K562 (cell line): Measurements from ENCODE around the gene SLC22A7. TPM values are rescaled to one million over a fixed set of nuclear protein-coding genes. Genes with fewer than 3 reads are reported as not detected.
A peak's percentile ranks its signal among the peaks of the same experiment; 100 is the strongest.

Experiments used
- ATAC-seq: fragments of 200-7000 bp; cut with Tn5 transposase; 3 replicates; pipeline ENCODE4 v1.9.1; 2020; ENCODE audit warnings: moderate library complexity
- BruUV-seq: library from RNA; stranded (reverse); fragments of 400-500 nt; replicated peaks from 2 replicates; lab custom pipeline; 2021; lab: Mats Ljungman, UMichigan
- CTCF ChIA-PET: fragments of 300-600 bp; formaldehyde crosslinking; extraction: SDS; loops from one replicate; lab custom pipeline; 2021; ENCODE audit warnings: low intra/inter-chr PET ratio; lab: Yijun Ruan, JAX
- POLR2A ChIA-PET: fragments of 300-600, 350-650 bp; sonication (Branson Sonifier 250); formaldehyde crosslinking; extraction: SDS; loops from one replicate; lab custom pipeline; 2021; ENCODE audit warnings: antibody characterized with exemption, inconsistent platforms; lab: Yijun Ruan, JAX
- DNase-seq, 4 experiments: peaks; one replicate each; pipeline versions ENCODE4 v3.0.0 to v3.0.0-alpha.2; 2011 to 2018; ENCODE audit warnings: low spot score in 3 of 4, mixed read lengths in 3 of 4; ENCODE audit errors: extremely low read depth in 1 of 4
- FAIRE-seq: peaks from 2 replicates; lab custom pipeline; 2011; peaks lifted over from hg19 to GRCh38; lab: Jason Lieb, UNC
- H2AFZ ChIP-seq: 2 replicates; pipeline ENCODE4 v1.6.0; 2011; ENCODE audit warnings: low read depth, low read length, control low read depth, inconsistent platforms
- H3K27ac ChIP-seq: fragments of 200-600 bp; 3 replicates; pipeline ENCODE4 v1.8.0; 2011; ENCODE audit warnings: low read depth, mild to moderate bottlenecking, control low read depth, inconsistent platforms, low read length, moderate library complexity, mixed read lengths; ENCODE audit errors: extremely low read depth
- H3K27me3 ChIP-seq, 2 experiments: fragments of 300-600 bp in 1 of 2; 2 replicates in 1 of 2; 3 replicates in 1 of 2; pipeline versions ENCODE4 v1.6.0 to v1.8.0; 2011; ENCODE audit warnings: inconsistent platforms in 2 of 2, low read length in 2 of 2, mild to moderate bottlenecking in 1 of 2, mixed read lengths in 1 of 2, moderate library complexity in 1 of 2; ENCODE audit not compliant: control insufficient read depth in 2 of 2, insufficient read depth in 2 of 2
- H3K36me3 ChIP-seq: fragments of 300-600 bp; 3 replicates; pipeline ENCODE4 v1.8.0; 2011; ENCODE audit warnings: mild to moderate bottlenecking, low read length, inconsistent platforms; ENCODE audit not compliant: control insufficient read depth, insufficient read depth
- H3K4me1 ChIP-seq, 2 experiments: fragments of 200-600 bp in 1 of 2; replicated peaks in 1 of 2; 2 replicates in 1 of 2; 3 replicates in 1 of 2; pipeline versions ENCODE4 v1.5.1 to v1.8.0; 2011; ENCODE audit warnings: inconsistent platforms in 2 of 2, low read length in 2 of 2, mild to moderate bottlenecking in 1 of 2, mixed read lengths in 1 of 2, moderate library complexity in 1 of 2; ENCODE audit not compliant: control insufficient read depth in 2 of 2, insufficient read depth in 2 of 2
- H3K4me2 ChIP-seq: 2 replicates; pipeline ENCODE4 v1.6.1; 2011; ENCODE audit warnings: low read length, control low read depth, inconsistent platforms, mixed read lengths; ENCODE audit not compliant: insufficient read depth
- H3K4me3 ChIP-seq: fragments of 200-600 bp; sonication (generic), shearing (Covaris generic); 2 replicates; pipeline ENCODE4 v1.5.1; 2016; ENCODE audit warnings: control low read depth, inconsistent platforms
- H3K79me2 ChIP-seq: fragments of 200-600 bp; 3 replicates; pipeline ENCODE4 v1.8.0; 2011; ENCODE audit warnings: low read length, inconsistent platforms; ENCODE audit not compliant: control insufficient read depth, insufficient read depth
- H3K9ac ChIP-seq, 2 experiments: 2 replicates each; pipeline versions ENCODE4 v1.6.0 to v1.6.1; 2011; ENCODE audit warnings: low read depth in 2 of 2, low read length in 2 of 2, control low read depth in 1 of 2, inconsistent platforms in 1 of 2, mild to moderate bottlenecking in 1 of 2, mixed read lengths in 1 of 2; ENCODE audit not compliant: insufficient read depth in 1 of 2
- H3K9me1 ChIP-seq: one replicate; pipeline ENCODE4 v1.6.0; 2011; ENCODE audit warnings: inconsistent platforms, mild to moderate bottlenecking, low read length, moderate library complexity; ENCODE audit not compliant: control insufficient read depth, insufficient read depth
- H3K9me3 ChIP-seq: replicated peaks from 2 replicates; pipeline ENCODE4 v1.5.1; 2011; ENCODE audit warnings: low read depth, low read length, inconsistent platforms; ENCODE audit not compliant: control insufficient read depth, insufficient read depth
- H4K20me1 ChIP-seq: replicated peaks from 2 replicates; pipeline ENCODE4 v1.6.1; 2011; ENCODE audit warnings: low read length, inconsistent platforms, mixed read lengths; ENCODE audit not compliant: control insufficient read depth, insufficient read depth
- ATF1 ChIP-seq, 2 experiments: fragments of 450-650 bp in 1 of 2; IDR thresholded peaks; 2 replicates each; pipeline ENCODE4 v1.6.1; 2016; ENCODE audit warnings: missing compliant biosample characterization in 1 of 2, missing genetic modification characterization in 1 of 2
- BCL6 ChIP-seq: fragments of 250-450 bp; sonication (Bioruptor Pico); IDR thresholded peaks from 2 replicates; pipeline ENCODE4 v1.4.0; 2020
- FOSL1 ChIP-seq: fragments of 200-800 bp; sonication (Bioruptor generic); conservative IDR thresholded peaks from 2 replicates; pipeline ENCODE4 v1.6.1; 2016; ENCODE audit warnings: missing genetic modification characterization, missing compliant biosample characterization
- MAFK ChIP-seq: IDR thresholded peaks from 2 replicates; pipeline ENCODE4 v1.6.1; 2011; ENCODE audit warnings: low read length, improper control_type of control experiment
- MCM3 ChIP-seq: fragments of 450-650 bp; IDR thresholded peaks from 2 replicates; pipeline ENCODE4 v1.6.1; 2016
- MECOM ChIP-seq: fragments of 250-450 bp; sonication (Bioruptor Pico); IDR thresholded peaks from 2 replicates; pipeline ENCODE4 v1.8.0; 2022; ENCODE audit warnings: inconsistent platforms
- NR2C1 ChIP-seq, 2 experiments: fragments of 450-650 bp; IDR thresholded peaks; 2 replicates each; pipeline ENCODE4 v1.6.1; 2017; ENCODE audit warnings: mild to moderate bottlenecking in 2 of 2, antibody characterized with exemption in 1 of 2, inconsistent platforms in 1 of 2, missing compliant biosample characterization in 1 of 2, missing genetic modification characterization in 1 of 2
- PCBP2 ChIP-seq: fragments of 200-400 bp; formaldehyde crosslinking; IDR thresholded peaks from 2 replicates; pipeline ENCODE4 v1.6.1; 2018; ENCODE audit warnings: low read length, low read depth, mild to moderate bottlenecking, moderate library complexity; ENCODE audit not compliant: poor library complexity, severe bottlenecking
- RBM22 ChIP-seq: fragments of 200-400 bp; formaldehyde crosslinking; IDR thresholded peaks from 2 replicates; pipeline ENCODE4 v1.6.1; 2018; ENCODE audit warnings: low read length, low read depth; ENCODE audit not compliant: poor library complexity, severe bottlenecking
- TAF9B ChIP-seq: fragments of 450-650 bp; IDR thresholded peaks from 2 replicates; pipeline ENCODE4 v1.6.1; 2018; ENCODE audit warnings: mild to moderate bottlenecking; ENCODE audit not compliant: partially characterized antibody
- TCF7 ChIP-seq: sonication (generic); IDR thresholded peaks from 2 replicates; pipeline ENCODE4 v1.6.1; 2016; ENCODE audit warnings: antibody characterized with exemption, borderline replicate concordance
- ZC3H11A ChIP-seq: IDR thresholded peaks from 2 replicates; pipeline ENCODE4 v1.6.1; 2012; ENCODE audit warnings: low read depth, low read length, improper control_type of control experiment
- ZHX1 ChIP-seq: fragments of 150-350 bp; conservative IDR thresholded peaks from 2 replicates; pipeline ENCODE4 v1.6.1; 2014; ENCODE audit warnings: low read length
- ZNF282 ChIP-seq: sonication (generic); formaldehyde crosslinking; IDR thresholded peaks from 2 replicates; pipeline ENCODE4 v1.8.1; 2023; ENCODE audit warnings: missing genetic modification reagents
- WGBS: fragments of 100-300 bp; shearing (Covaris generic); methylation state at CpG from one replicate; pipeline ENCODE4 v1.1.6; 2016; ENCODE audit warnings: low coverage, mixed read lengths; ENCODE audit not compliant: insufficient coverage; ENCODE audit errors: missing lambda C conversion rate; 5-methylcytosine and 5-hydroxymethylcytosine counted together
- in situ Hi-C: fragments of 300-500 bp; cut with MboI; formaldehyde crosslinking; loops from 4 replicates; pipeline ENCODE4 v1.15.0; 2018; ENCODE audit warnings: inconsistent platforms, mixed read lengths
- intact Hi-C: fragments of 100-400 bp; cut with micrococcal nuclease; formaldehyde crosslinking; loops from 2 replicates; pipeline ENCODE4 v1.14.2; 2022
- polyA plus RNA-seq, 8 experiments: library from polyadenylated mRNA; depleted of rRNA in 4 of 8; stranded (reverse) in 5 of 8; unstranded in 3 of 8; fragments of >200 nt; fragmentation: Nextera tagmentation in 2 of 8; fragmentation: Illumina TruSeq in 1 of 8; extraction: Ambion mirVana in 2 of 8; extraction: Trizol in 1 of 8; gene quantifications; 2 replicates each; pipeline versions ENCODE4 v1.2.1 to v1.2.3, GENCODE V29; 2011 to 2014; ENCODE audit warnings: inconsistent platforms in 1 of 8, missing spikeins in 1 of 8
- total RNA-seq, 7 experiments: library from RNA; depleted of rRNA in 6 of 7; stranded (reverse); fragments of >200 nt in 6 of 7; fragmentation: Illumina TruSeq in 2 of 7; extraction: Trizol in 2 of 7; gene quantifications; 2 replicates each; pipeline versions ENCODE4 v1.2.1 to v1.2.3, GENCODE V29; 2011 to 2021; ENCODE audit warnings: low replicate concordance in 1 of 7
- TF ChIP-seq, protein P1 (sequence below): IDR thresholded peaks from 2 replicates; pipeline ENCODE4 v1.6.1; 2011; ENCODE audit warnings: borderline replicate concordance, low read depth, mild to moderate bottlenecking, moderate library complexity, low read length; ENCODE audit not compliant: insufficient read depth, poor library complexity, severe bottlenecking

SLC22A7 gene
- total and polyA plus RNA-seq, 9 of the 15 experiments (the other 6 are each of a cell fraction or from before 2014, with no cell fraction given), result not detected

DNA sequence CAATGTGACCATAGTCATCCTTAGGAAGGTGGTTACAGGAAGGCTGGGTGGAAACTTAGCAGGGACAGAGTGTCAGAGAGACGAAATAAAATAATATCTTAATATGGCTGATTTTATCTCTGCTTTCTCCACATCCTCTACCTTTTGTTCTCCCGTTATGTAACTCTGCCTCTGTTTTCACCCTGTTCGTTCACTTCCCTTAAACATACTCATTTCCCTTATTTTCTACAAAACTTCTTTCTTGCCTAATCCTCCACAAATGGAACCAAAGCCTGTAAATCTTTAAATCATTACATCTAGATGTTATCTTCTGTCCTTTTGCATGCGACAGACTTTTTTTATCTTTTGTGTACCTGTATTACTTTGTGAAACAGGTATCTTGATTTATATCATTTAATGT is 33.8 kb downstream of the SLC22A7 start (continued):
- no peak for TF ChIP-seq ZHX1
- no peak for TF ChIP-seq NR2C1 (IDR thresholded peaks at IDR 0.05)
- no peak for TF ChIP-seq NR2C1 (tag; IDR thresholded peaks at IDR 0.05)
- no peak for TF ChIP-seq PCBP2

- intact Hi-C loops, result loop anchor here (1.0 to 5.0 kb wide), 3 partner anchors 71 to 433 kb away; no protein-coding TSS in a partner anchor
- 13% methylated on average over 2 of the region's 2 CpGs for WGBS
- POLR2A ChIA-PET, result interaction anchor here (0.5 to 1.2 kb wide), 9 partner anchors 11 to 355 kb away, joined by 3 to 6 read pairs (median 3); partner anchors contain the start of genes PEX6 and ZNF318
- TF ChIP-seq, protein P1, sequence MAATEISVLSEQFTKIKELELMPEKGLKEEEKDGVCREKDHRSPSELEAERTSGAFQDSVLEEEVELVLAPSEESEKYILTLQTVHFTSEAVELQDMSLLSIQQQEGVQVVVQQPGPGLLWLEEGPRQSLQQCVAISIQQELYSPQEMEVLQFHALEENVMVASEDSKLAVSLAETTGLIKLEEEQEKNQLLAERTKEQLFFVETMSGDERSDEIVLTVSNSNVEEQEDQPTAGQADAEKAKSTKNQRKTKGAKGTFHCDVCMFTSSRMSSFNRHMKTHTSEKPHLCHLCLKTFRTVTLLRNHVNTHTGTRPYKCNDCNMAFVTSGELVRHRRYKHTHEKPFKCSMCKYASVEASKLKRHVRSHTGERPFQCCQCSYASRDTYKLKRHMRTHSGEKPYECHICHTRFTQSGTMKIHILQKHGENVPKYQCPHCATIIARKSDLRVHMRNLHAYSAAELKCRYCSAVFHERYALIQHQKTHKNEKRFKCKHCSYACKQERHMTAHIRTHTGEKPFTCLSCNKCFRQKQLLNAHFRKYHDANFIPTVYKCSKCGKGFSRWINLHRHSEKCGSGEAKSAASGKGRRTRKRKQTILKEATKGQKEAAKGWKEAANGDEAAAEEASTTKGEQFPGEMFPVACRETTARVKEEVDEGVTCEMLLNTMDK, result peak; percentile 21
- TF ChIP-seq MECOM (CRISPR knock-in tag), result no peak
- no peak for TF ChIP-seq ZNF282 (CRISPR knock-in tag)
- TF ChIP-seq TAF9B, result no peak
- TF ChIP-seq ZC3H11A, result no peak
- no peak for TF ChIP-seq RBM22
- TF ChIP-seq BCL6, result no peak
- peak; percentile 9; the same call in 1 of the 2 replicates for TF ChIP-seq MAFK
- TF ChIP-seq ATF1 (CRISPR knock-in tag; IDR thresholded peaks at IDR 0.05), result no peak
- no peak for TF ChIP-seq ATF1 (tag; IDR thresholded peaks at IDR 0.05)
- no peak for TF ChIP-seq MCM3
- TF ChIP-seq FOSL1 (tag), result no peak
- TF ChIP-seq PCBP2, result no peak
- TF ChIP-seq TCF7, result no peak
Measured at GRCh38 chr6:43334466-43335095, 36.5 kb downstream of the SLC22A7 start.

More at GRCh38 chr6:43334466-43335095, 36.5 kb downstream of the SLC22A7 start:
- peaks cover 0 to 2% of the 10 kb centered on the region in 2 experiments; a peak in 1 of 5 replicates for H3K4me1 ChIP-seq
- CTCF ChIA-PET, result interaction anchor here (0.5 to 1.8 kb wide), 4 partner anchors 59 to 745 kb away, joined by 3 to 11 read pairs (median 4); no protein-coding TSS in a partner anchor
- H2AFZ ChIP-seq, result peak overlapping the region; percentile 61
- peaks cover 13% of the 10 kb centered on the region; the same call in 1 of the 3 replicates for H3K36me3 ChIP-seq
- no peaks in the 10 kb centered on the region for H3K27me3 ChIP-seq
- no peaks in the 10 kb centered on the region for H3K9me3 ChIP-seq
- no peaks in the 10 kb centered on the region for H4K20me1 ChIP-seq
- H3K4me3 ChIP-seq, result no peak overlapping the region
- peak; percentile 71 for FAIRE-seq
- peak; percentile 96 for ATAC-seq
- no peaks in the 10 kb centered on the region for H3K79me2 ChIP-seq
- H3K9me1 ChIP-seq, result no peaks in the 10 kb centered on the region
- no peak overlapping the region for H3K4me2 ChIP-seq
- no TSS peak for BruUV-seq
- H3K9ac ChIP-seq, result no peak overlapping the region
- no peak overlapping the region for H3K27ac ChIP-seq
- in situ Hi-C loops, result loop anchor here (5.0 kb wide), 1 partner anchor 62 kb away; no protein-coding TSS in a partner anchor
- peak; percentile 56 to 74 (median 68) for DNase-seq
